Loucy (cell line): ENCODE measurements around the gene SERPINB7.

Source experiments
- EZH2phosphoT487 ChIP-seq: fragments of 200-600 bp; IDR thresholded peaks from 2 replicates; pipeline ENCODE4 v1.6.1; 2018; ENCODE audit warnings: antibody characterized with exemption, mild to moderate bottlenecking, moderate library complexity, borderline replicate concordance
- TF ChIP-seq, protein P1 (sequence below): fragments of 200-600 bp; sonication (generic); conservative IDR thresholded peaks from 2 replicates; pipeline ENCODE4 v1.5.1; 2014; ENCODE audit warnings: mild to moderate bottlenecking, antibody characterized with exemption, low read length

DNA sequence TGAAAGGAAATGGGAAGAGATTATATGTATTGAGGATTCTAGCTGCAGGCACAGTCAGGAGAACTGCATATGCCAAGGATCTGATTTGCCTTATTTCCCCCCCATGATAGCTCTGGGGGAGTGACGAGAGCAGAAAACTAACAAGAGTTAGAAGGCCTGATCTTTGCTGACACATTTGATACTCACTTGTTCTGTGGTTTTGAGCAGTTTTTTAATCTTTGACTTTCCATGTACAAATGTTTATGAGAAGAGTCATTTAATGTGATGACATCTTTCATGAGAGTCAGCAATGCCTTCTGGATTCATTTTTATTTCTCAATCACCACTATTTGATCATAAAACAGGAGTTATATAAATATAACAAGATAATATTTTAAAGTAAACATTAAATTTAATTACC, 12.7 kb upstream of the SERPINB7 start:
- TF ChIP-seq, protein P1, sequence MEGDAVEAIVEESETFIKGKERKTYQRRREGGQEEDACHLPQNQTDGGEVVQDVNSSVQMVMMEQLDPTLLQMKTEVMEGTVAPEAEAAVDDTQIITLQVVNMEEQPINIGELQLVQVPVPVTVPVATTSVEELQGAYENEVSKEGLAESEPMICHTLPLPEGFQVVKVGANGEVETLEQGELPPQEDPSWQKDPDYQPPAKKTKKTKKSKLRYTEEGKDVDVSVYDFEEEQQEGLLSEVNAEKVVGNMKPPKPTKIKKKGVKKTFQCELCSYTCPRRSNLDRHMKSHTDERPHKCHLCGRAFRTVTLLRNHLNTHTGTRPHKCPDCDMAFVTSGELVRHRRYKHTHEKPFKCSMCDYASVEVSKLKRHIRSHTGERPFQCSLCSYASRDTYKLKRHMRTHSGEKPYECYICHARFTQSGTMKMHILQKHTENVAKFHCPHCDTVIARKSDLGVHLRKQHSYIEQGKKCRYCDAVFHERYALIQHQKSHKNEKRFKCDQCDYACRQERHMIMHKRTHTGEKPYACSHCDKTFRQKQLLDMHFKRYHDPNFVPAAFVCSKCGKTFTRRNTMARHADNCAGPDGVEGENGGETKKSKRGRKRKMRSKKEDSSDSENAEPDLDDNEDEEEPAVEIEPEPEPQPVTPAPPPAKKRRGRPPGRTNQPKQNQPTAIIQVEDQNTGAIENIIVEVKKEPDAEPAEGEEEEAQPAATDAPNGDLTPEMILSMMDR, result no peak
- no peak for TF ChIP-seq EZH2phosphoT487
